Body of pancreas (tissue), 4 donors: ENCODE data around the gene MARCKS. TPM values are rescaled to one million over a fixed set of nuclear protein-coding genes. Genes with fewer than 3 reads are reported as not detected.
A peak's percentile ranks its signal among the peaks of the same experiment; 100 is the strongest.

Experiments used
- ATAC-seq: fragments of 150-250 bp; one replicate; pipeline ENCODE4 v1.9.1; 2016
- DNase-seq, 4 donors: peaks; one replicate each; pipeline ENCODE4 v3.0.0-alpha.2; 2019
- H3K27ac ChIP-seq, 4 donors: fragments of 200-600 bp; sonication (generic); 1 replicate in 3 of 4; 2 replicates in 1 of 4; pipeline versions ENCODE4 v1.5.1 to v1.6.1; 2016 to 2019; ENCODE audit warnings: mild to moderate bottlenecking in 1 of 4, mixed read lengths in 1 of 4, moderate library complexity in 1 of 4
- H3K27me3 ChIP-seq, 2 donors: fragments of 200-600 bp; sonication (generic); one replicate each; pipeline ENCODE4 v1.6.0; 2016; ENCODE audit warnings: mild to moderate bottlenecking in 1 of 2
- H3K36me3 ChIP-seq, 2 donors: fragments of 200-600 bp; sonication (generic); replicated peaks in 1 of 2; 2 replicates each; pipeline ENCODE4 v1.5.1; 2016; ENCODE audit warnings: low read depth in 2 of 2; ENCODE audit not compliant: insufficient read depth in 1 of 2
- H3K4me1 ChIP-seq: fragments of 200-600 bp; sonication (generic); one replicate; pipeline ENCODE4 v1.6.0; 2016
- H3K4me3 ChIP-seq, 2 donors: fragments of 200-600 bp; sonication (generic); 1 replicate in 1 of 2; 2 replicates in 1 of 2; pipeline ENCODE4 v1.5.1; 2016 to 2019
- H3K9me3 ChIP-seq, 3 donors: fragments of 200-600 bp; sonication (generic); 1 replicate in 2 of 3; 2 replicates in 1 of 3; pipeline ENCODE4 v1.5.1; 2016
- POLR2A ChIP-seq, 3 donors: fragments of 450-650 bp; IDR thresholded peaks; one replicate each; pipeline ENCODE4 v1.6.1; 2016; ENCODE audit warnings: antibody characterized with exemption in 3 of 3, mild to moderate bottlenecking in 2 of 3
- WGBS, 2 donors: methylation state at CpG; one replicate each; pipeline ENCODE4 v1.1.5; 2017; 5-methylcytosine and 5-hydroxymethylcytosine counted together
- intact Hi-C: fragments of 100-400 bp; cut with DNase I; formaldehyde crosslinking; loops from one replicate; pipeline ENCODE4 v1.15.1; 2023
- total RNA-seq, 2 donors: library from RNA; depleted of rRNA; stranded (reverse); fragments of >200 nt; gene quantifications; one replicate each; pipeline ENCODE4 v1.1.0, GENCODE V29; 2016
- TF ChIP-seq, protein P1 (sequence below), 7 experiments: fragments of 450-650 bp in 4 of 7; fragments of 200-600 bp in 3 of 7; sonication (generic) in 3 of 7; IDR thresholded peaks; one replicate each; pipeline ENCODE4 v1.5.1; 2016 to 2019; ENCODE audit warnings: antibody characterized with exemption in 7 of 7

MARCKS gene
- total RNA-seq, 2 donors from 2014 or later, result 68.5 to 109 TPM

DNA sequence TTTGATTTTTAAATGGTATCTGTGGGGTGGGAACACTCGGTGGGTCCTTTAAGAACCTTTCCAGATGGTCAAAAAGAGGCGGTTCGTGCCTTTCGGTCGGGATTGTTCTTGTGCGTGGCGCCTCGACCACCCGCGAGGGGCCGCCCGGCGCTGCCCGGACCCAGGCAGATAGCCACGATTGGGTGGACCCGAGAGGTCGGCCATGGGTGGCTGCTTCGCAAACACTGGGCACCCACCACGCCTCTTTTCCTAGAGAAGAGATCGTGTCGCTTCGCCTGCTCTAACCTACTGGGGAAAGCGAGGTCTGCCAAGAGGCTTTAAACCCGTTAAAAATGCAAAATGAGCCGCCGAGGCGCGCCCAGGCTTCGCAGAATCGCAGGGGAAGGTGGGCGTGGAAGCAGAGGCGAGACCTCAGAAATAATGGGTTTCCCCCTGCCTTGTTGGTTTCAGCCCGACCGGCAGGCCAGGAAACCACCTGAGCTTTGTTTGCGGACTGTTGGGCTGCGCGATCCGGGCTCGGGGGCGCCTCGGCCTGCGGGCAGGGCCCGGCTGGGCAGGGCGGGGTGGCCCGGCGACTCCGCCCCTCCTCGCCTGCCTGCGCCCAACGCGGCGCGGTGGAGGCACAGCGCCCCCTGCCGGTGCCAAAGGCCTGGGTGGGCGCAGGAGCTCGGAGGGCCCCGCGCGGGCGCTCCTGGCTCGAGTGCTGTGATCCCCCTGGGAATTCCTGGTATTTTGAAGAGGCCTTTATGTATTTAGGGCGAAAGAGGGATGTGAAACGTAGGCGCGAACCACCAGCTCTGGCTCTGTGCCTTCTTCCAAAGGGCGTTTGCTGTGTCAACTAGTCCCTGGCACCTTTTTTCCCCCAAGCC is 1.6 kb downstream of the MARCKS start:
- peak; percentile 80 for ATAC-seq
- WGBS, 2 donors, result 0% methylated on average over 20 to 67 of the region's 67 CpGs
- peak overlapping the region; percentile 79 to 94 for H3K4me3 ChIP-seq
- TF ChIP-seq POLR2A (IDR thresholded peaks at IDR 0.05), result peak; percentile 92 to 98 (median 97)
- TF ChIP-seq, protein P1, sequence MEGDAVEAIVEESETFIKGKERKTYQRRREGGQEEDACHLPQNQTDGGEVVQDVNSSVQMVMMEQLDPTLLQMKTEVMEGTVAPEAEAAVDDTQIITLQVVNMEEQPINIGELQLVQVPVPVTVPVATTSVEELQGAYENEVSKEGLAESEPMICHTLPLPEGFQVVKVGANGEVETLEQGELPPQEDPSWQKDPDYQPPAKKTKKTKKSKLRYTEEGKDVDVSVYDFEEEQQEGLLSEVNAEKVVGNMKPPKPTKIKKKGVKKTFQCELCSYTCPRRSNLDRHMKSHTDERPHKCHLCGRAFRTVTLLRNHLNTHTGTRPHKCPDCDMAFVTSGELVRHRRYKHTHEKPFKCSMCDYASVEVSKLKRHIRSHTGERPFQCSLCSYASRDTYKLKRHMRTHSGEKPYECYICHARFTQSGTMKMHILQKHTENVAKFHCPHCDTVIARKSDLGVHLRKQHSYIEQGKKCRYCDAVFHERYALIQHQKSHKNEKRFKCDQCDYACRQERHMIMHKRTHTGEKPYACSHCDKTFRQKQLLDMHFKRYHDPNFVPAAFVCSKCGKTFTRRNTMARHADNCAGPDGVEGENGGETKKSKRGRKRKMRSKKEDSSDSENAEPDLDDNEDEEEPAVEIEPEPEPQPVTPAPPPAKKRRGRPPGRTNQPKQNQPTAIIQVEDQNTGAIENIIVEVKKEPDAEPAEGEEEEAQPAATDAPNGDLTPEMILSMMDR (IDR thresholded peaks at IDR 0.05), result peak; percentile 72 to 100 (median 99)
- no peaks in the 10 kb centered on the region for H3K9me3 ChIP-seq
- peaks cover 35% of the 10 kb centered on the region for H3K4me1 ChIP-seq
- H3K36me3 ChIP-seq, result no peaks in the 10 kb centered on the region
- no peaks in the 10 kb centered on the region for H3K27me3 ChIP-seq
- H3K27ac ChIP-seq, result peak overlapping the region; percentile 97 to 100 (median 99)
- intact Hi-C loops, result no loop called here
- peak; percentile 94 to 95 (median 94) for DNase-seq

- intact Hi-C loops, result no loop called here
- peak overlapping the region; percentile 97 to 100 (median 99) for H3K27ac ChIP-seq
- ATAC-seq (no peak), DNase-seq (peak; percentile 31 to 43 (median 40))
- H3K4me1 ChIP-seq, result peaks cover 27% of the 10 kb centered on the region
- no peaks in the 10 kb centered on the region for H3K9me3 ChIP-seq
- WGBS, 2 donors, result 29 to 49% methylated on average over 37 to 71 of the region's 90 CpGs
- H3K27me3 ChIP-seq, result no peaks in the 10 kb centered on the region
- H3K36me3 ChIP-seq, result no peaks in the 10 kb centered on the region
- peak overlapping the region; percentile 0 to 51 for H3K4me3 ChIP-seq
- TF ChIP-seq POLR2A (IDR thresholded peaks at IDR 0.05), result no peak
- TF ChIP-seq, protein P1 (IDR thresholded peaks at IDR 0.05), result no peak
Observed at GRCh38 chr6:113859349-113860180, 2.4 kb downstream of the MARCKS start.

DNA sequence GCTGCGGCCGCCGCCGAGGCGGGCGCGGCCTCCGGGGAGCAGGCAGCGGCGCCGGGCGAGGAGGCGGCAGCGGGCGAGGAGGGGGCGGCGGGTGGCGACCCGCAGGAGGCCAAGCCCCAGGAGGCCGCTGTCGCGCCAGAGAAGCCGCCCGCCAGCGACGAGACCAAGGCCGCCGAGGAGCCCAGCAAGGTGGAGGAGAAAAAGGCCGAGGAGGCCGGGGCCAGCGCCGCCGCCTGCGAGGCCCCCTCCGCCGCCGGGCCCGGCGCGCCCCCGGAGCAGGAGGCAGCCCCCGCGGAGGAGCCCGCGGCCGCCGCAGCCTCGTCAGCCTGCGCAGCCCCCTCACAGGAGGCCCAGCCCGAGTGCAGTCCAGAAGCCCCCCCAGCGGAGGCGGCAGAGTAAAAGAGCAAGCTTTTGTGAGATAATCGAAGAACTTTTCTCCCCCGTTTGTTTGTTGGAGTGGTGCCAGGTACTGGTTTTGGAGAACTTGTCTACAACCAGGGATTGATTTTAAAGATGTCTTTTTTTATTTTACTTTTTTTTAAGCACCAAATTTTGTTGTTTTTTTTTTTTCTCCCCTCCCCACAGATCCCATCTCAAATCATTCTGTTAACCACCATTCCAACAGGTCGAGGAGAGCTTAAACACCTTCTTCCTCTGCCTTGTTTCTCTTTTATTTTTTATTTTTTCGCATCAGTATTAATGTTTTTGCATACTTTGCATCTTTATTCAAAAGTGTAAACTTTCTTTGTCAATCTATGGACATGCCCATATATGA is 3.2 kb downstream of the MARCKS start:
- Histone ChIP-seq H3K9me3 (no peaks in the 10 kb centered on the region), H3K4me3 (no peak overlapping the region), H3K27ac (peak overlapping the region in 3 of 4 donors; percentile 97 to 100 (median 99)), H3K36me3 (no peaks in the 10 kb centered on the region), H3K27me3 (no peaks in the 10 kb centered on the region), H3K4me1 (peaks cover 26% of the 10 kb centered on the region)
- intact Hi-C loops, result no loop called here
- 38 to 81% methylated on average over 41 to 44 of the region's 56 CpGs for WGBS, 2 donors
- TF ChIP-seq POLR2A (IDR thresholded peaks at IDR 0.05), result no peak
- TF ChIP-seq, protein P1 (IDR thresholded peaks at IDR 0.05), result no peak
- DNase-seq, result peak; percentile 23 to 39 (median 34)
- ATAC-seq, result no peak

GRCh38 chr6:113862112-113862511 is 5.0 kb downstream of the MARCKS start:
- no peaks in the 10 kb centered on the region for H3K9me3 ChIP-seq
- no peaks in the 10 kb centered on the region for H3K27me3 ChIP-seq
- peak overlapping the region in 2 of 4 donors; percentile 15 to 24 for H3K27ac ChIP-seq
- ATAC-seq (no peak), DNase-seq (no peak)
- H3K4me3 ChIP-seq, result no peak overlapping the region
- no peaks in the 10 kb centered on the region for H3K36me3 ChIP-seq
- H3K4me1 ChIP-seq, result peaks cover 26% of the 10 kb centered on the region
- no peak for TF ChIP-seq POLR2A (IDR thresholded peaks at IDR 0.05)
- TF ChIP-seq, protein P1 (IDR thresholded peaks at IDR 0.05), result no peak
- intact Hi-C loops, result no loop called here
